ENCODE data around the gene ATG9A.

Gene ATG9A

DNA sequence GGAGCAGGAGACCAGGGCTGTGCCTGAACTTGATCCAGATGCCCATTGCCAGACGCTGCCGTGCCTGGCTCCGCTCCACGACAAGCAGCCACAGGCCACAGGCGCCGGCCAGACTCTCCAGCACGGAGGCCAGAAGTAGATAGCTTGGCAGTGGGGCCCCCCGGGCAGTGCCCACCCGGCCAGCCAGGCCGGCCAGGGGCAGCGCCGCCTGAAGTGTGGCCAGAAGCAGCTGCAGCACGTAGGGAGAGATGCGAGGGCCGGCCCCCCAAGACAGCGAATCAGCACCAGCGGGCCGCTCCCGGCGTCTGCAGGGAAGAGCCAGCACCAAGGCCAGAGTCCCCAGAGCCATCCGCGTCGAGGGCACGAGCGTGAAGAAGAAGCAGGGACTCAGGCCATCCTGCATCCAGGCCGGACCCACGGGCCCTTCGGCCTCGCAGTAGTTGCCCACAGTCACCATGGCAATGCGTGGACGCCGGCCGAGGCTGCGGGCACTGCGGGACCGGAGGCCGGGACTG is 11.2 kb downstream of the ATG9A start:
- FAIRE-seq: no peak
- DNase-seq (ENCODE audit: insufficient read length): no peak
- TF ChIP-seq POLR2AphosphoS5 (IDR thresholded peaks at IDR 0.05; ENCODE audit: low read depth, low read length): no peak
- TF ChIP-seq POLR2A (IDR thresholded peaks at IDR 0.05; ENCODE audit: low read depth, low read length): no peak
- TF ChIP-seq TAF1 (IDR thresholded peaks at IDR 0.05; ENCODE audit: borderline replicate concordance, low read depth, low read length): no peak

DNA sequence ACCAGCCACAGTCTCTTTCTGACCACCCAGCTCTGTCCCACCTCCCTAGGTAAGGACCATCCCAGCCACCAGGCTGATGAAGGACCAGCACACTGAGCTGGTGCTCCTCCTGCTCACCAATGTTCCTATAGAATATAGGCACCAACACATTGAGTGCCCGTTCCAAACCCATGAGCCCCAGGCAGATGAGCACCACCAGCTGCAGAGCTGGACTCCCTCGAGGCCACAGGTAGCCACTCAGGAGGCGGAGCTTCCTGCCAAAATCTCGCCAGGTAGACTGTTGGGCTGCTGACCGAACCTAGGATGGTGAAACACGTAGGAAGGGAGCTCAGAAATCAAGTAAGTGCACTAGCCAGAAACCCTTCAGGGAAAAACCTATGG is 12.9 kb downstream of the ATG9A start:
- no peak for FAIRE-seq
- DNase-seq (ENCODE audit: insufficient read length): no peak
- no peak for TF ChIP-seq TAF1 (IDR thresholded peaks at IDR 0.05; ENCODE audit: borderline replicate concordance, low read depth, low read length)
- no peak for TF ChIP-seq POLR2A (IDR thresholded peaks at IDR 0.05; ENCODE audit: low read depth, low read length)
- no peak for TF ChIP-seq POLR2AphosphoS5 (IDR thresholded peaks at IDR 0.05; ENCODE audit: low read depth, low read length)

DNA sequence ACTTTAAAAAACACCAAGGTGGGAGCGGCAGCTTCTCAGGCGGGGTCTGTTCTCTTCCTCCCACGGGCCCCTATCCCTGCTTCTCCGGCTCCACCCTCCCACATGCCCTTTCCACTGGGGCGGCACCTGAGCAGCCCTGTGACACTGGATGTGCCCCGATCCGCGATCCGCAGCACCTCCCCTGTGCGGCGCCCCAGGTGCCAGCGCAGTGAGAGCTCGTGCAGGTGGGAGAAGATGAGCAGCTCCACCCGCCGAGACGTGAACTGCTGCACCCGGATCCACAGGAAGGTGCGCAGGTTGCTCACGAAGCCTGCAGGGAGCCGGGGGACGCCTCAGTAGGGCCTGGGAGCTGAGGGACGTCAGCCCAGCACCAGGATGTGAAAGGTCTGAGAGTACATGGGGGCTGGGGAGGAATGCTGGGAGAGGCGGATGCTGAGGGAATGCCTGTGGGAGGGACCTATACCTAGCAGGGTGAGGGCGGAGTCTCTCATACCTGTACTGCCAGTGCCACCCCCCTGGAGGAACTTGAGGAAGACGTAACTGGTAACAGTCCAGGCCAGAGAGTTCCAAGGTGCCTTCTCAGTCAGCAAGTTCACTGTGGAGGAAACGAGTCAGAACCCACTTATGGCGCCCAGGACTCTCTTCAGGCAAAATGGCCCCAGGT is 13.4 kb downstream of the ATG9A start:
- FAIRE-seq (no peak), DNase-seq (ENCODE audit: insufficient read length) (no peak)
- TF ChIP-seq POLR2A (IDR thresholded peaks at IDR 0.05; ENCODE audit: low read depth, low read length): no peak

DNA sequence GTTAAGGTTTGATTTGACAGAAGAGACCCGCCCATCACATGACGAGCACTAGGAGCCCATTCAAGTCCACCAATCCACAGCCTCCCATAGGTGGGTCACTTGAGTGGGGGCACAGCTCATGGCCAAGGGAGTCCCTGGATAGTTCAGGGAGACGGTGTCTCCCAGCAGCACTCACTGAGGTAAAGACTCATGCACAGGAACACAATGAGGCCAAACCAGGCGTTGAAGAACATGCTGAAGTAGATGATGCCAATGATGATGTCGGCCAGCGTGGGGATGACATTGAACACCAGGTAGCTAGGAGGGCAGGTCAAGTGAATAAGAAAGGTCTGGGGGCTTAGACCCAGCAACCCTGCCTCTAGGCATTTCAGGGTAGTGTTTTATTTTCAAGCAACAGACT is 14.7 kb downstream of the ATG9A start:
- FAIRE-seq: no peak
- no peak for DNase-seq (ENCODE audit: insufficient read length)
- TF ChIP-seq TAF1 (IDR thresholded peaks at IDR 0.05; ENCODE audit: borderline replicate concordance, low read depth, low read length) (no peak), POLR2A (IDR thresholded peaks at IDR 0.05; ENCODE audit: low read depth, low read length) (no peak), POLR2AphosphoS5 (IDR thresholded peaks at IDR 0.05; ENCODE audit: low read depth, low read length) (no peak)

DNA sequence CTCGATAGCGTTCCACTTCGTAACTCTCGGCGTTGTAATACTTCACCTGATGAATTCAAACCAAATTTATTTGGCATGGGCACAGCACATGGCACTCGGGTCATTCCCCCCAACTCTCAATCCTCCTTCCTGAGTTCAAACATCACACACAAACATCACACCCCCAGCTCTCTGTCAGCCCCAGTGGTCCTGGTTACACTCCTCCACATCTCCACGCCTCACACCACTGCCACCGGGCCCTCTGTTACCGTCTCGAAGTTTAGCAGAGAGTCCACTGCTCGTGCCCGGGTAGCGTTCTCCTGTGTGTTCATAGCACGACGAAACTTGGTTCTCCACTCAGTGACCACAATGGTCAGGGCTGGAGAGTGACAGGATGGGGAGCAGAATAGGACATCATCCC is 15.3 kb downstream of the ATG9A start:
- FAIRE-seq: no peak
- DNase-seq (ENCODE audit: insufficient read length): no peak
- TF ChIP-seq TAF1 (IDR thresholded peaks at IDR 0.05; ENCODE audit: borderline replicate concordance, low read depth, low read length): no peak
- TF ChIP-seq POLR2A (IDR thresholded peaks at IDR 0.05; ENCODE audit: low read depth, low read length): no peak
- TF ChIP-seq POLR2AphosphoS5 (IDR thresholded peaks at IDR 0.05; ENCODE audit: low read depth, low read length): no peak

DNA sequence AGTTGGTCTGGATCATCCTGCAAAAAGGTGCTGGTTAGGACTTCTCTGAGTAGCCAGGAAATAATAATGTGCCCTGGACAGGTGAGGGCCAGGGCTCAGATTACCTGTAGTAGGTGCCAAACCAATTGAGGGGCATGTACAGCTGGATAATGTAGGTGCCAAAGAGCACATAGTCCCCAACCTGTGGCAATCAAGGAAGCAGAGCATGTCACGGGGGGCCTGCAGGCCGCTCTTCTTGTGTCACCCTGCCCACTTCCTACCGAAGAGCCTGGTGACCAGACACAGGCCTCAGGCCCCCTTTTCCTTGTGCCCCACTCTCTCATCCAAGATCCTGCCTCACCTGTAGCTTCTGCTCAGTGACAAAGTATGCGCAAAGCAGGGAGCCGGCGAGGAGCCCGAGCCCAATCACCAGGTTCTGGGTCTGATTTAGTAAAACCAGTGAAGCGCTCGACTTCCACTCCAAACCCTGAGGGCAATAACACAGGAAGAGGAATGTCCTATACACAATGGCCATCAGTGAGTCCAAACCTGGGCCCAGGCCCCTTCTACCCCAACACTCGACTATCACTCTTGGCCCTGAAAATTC is 15.9 kb downstream of the ATG9A start:
- no peak for TF ChIP-seq POLR2AphosphoS5 (IDR thresholded peaks at IDR 0.05; ENCODE audit: low read depth, low read length)
- DNase-seq (ENCODE audit: insufficient read length) (no peak), FAIRE-seq (no peak)

DNA sequence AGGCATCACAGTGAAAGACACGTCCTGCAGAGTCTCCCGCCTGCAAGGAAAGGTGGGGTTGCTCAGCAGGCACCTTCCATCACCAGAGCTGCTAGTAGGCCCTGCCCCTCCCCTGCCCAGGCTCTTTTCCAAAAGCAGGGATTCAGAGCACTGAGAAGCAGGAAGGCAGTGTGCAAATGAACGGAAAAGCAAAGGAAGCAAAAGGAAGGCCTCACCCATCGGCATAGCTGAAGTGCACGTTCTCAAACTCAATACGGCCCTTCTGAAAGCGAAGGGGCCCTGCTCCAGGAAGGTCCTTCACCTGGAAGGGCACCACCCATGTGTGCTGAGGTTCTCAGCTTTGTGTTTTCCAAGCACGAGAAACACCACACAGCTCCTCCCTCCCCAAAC is 16.4 kb downstream of the ATG9A start:
- FAIRE-seq (no peak), DNase-seq (ENCODE audit: insufficient read length) (no peak)
- TF ChIP-seq TAF1 (IDR thresholded peaks at IDR 0.05; ENCODE audit: borderline replicate concordance, low read depth, low read length): no peak

DNA sequence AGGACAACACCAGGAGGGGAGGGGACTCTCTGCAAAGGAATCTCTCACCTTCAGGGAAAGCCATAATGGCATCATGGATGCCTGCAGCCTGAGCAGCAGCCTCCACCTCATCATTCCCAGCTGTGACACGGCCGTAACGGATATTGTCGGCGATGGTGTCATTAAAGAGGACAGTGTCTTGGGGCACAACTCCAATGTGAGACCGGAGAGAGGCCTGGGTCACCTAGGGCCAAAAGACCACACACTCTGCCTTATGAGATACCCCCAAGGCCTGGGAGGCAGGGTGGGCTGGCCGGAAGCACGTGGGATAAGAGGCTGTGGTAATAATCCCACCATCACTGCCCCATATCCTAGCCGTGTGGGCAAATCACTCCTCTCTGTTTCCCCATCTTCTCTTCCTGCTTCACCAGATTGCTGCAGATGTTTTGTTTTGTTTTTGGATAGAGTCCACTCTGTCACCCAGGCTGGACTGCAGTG is 18.5 kb downstream of the ATG9A start:
- TF ChIP-seq POLR2A (IDR thresholded peaks at IDR 0.05; ENCODE audit: low read depth, low read length) (peak; percentile 23; the same call in 1 of the 2 replicates), POLR2AphosphoS5 (IDR thresholded peaks at IDR 0.05; ENCODE audit: low read depth, low read length) (no peak), TAF1 (IDR thresholded peaks at IDR 0.05; ENCODE audit: borderline replicate concordance, low read depth, low read length) (no peak)
- no peak for DNase-seq (ENCODE audit: insufficient read length)
- no peak for FAIRE-seq

DNA sequence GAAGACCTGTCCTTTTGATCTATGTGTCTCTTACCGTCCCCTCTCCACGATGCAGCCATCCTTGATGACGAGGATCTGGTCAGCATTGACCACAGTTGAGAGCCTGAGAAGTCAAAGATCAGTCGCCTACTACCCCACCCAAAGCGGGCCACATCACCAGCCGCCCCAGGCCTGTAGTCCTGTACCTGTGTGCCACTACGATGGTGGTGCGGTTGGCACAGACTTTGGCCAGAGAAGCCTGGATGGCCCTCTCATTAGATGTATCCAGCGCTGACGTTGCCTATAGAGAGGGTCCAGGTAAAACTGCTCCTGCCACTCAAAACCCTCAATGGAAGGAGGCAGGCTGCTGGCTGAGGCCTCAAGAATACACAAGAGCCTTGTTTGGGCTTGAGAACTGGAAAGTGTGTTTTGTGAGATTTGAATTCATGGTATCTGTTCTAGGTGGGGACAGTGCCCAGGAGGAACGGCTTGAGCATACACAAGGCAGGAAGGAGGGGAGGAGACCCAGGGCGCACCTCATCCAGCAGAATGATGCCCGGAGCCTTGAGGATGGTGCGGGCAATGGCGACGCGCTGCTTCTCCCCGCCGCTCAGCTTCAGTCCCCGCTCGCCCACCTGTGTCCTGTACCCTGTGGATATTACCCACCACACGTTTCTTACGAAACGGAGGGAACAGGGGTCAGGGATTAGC is 19.1 kb downstream of the ATG9A start:
- DNase-seq (ENCODE audit: insufficient read length): no peak
- no peak for FAIRE-seq
- TF ChIP-seq POLR2AphosphoS5 (IDR thresholded peaks at IDR 0.05; ENCODE audit: low read depth, low read length): 0 out of 2 replicates have a peak, but pooled peaks have one; percentile 14
- TF ChIP-seq TAF1 (IDR thresholded peaks at IDR 0.05; ENCODE audit: borderline replicate concordance, low read depth, low read length): no peak

DNA sequence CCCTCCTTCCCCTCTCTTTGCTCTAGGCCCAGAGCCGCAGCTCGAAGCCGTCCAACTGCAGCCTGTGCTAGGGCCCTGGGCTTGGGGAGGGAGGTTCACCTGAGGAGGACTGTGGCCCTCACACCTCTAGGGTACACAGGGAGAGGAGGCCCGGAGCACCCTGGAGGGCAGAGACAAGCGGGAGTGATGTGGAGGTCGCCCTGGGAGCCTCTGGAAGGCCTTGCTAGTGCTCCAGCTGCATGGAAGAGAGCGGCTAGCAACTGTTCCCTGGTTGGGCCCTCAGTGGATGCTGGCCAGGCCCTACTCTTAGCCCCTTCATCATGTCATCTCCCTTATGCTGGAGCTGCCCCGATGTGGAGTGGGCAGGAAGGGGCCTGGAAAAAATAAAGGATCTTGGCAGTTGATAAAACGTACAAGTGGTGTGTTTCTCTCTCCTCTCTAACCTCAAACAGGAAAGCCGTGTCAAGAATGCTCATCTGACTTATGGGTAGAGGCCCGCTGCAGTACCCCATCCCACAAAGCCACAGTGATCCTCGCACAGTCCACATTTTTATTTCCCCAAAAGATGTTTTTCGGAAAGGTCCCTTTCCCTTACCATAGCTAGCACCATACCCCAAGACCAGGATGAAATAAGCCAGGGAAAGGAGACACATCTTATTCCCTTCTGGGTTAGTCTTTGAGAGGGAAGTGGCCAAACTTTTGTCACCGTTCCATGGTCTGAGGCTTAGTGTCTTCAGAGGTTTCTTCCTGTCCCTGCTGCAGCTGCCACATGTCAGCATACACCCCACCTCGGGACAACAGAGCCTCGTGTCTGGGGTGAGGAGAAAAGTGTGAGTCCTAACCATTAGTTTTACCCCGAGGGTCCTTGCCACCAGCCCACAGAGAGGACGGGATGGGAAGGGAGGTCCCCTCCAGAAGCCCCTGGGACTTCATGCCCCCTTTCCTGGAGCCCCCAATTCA is 19.9 kb downstream of the ATG9A start:
- DNase-seq (ENCODE audit: insufficient read length) (no peak), FAIRE-seq (no peak)
- TF ChIP-seq TAF1 (IDR thresholded peaks at IDR 0.05; ENCODE audit: borderline replicate concordance, low read depth, low read length) (no peak), POLR2AphosphoS5 (IDR thresholded peaks at IDR 0.05; ENCODE audit: low read depth, low read length) (no peak), POLR2A (IDR thresholded peaks at IDR 0.05; ENCODE audit: low read depth, low read length) (no peak)

Data from GM12892 (cell line).